ENCODE results near the gene MARCHF10.

- TF ChIP-seq POLR2A (IDR thresholded peaks at IDR 0.05) (no peak), CTCF (IDR thresholded peaks at IDR 0.05) (no peak)
Measured at GRCh38 chr17:62696256-62696655, 111.9 kb downstream of the MARCHF10 start.

All from vagina (tissue), 2 donors.